MCF 10A (cell line): Measurements from ENCODE around the gene PMEPA1. TPM values are rescaled to one million over a fixed set of nuclear protein-coding genes. Genes with fewer than 3 reads are reported as not detected.

Experiments used
- BruUV-seq: library from RNA; stranded (reverse); fragments of 400-500 nt; replicated peaks from 2 replicates; lab custom pipeline; 2021; lab: Mats Ljungman, UMichigan
- CTCF ChIA-PET: fragments of 300-600 bp; sonication (Branson Sonifier 250); formaldehyde crosslinking; extraction: SDS; loops from one replicate; lab custom pipeline; 2021; ENCODE audit warnings: antibody characterized with exemption, inconsistent platforms; lab: Yijun Ruan, JAX
- POLR2A ChIA-PET: fragments of 300-600, 350-650 bp; sonication (Branson Sonifier 250); formaldehyde crosslinking; extraction: SDS; loops from one replicate; lab custom pipeline; 2020; ENCODE audit warnings: antibody characterized with exemption, inconsistent platforms; lab: Yijun Ruan, JAX
- DNase-seq: peaks from one replicate; pipeline ENCODE4 v3.0.0-alpha.2; 2018; ENCODE audit not compliant: unreplicated experiment
- H3K27ac Mint-ChIP-seq: one replicate; pipeline ENCODE4 v1.8.0; 2022; ENCODE audit warnings: mild to moderate bottlenecking, low read depth, mixed read lengths; ENCODE audit not compliant: unreplicated experiment
- H3K27me3 Mint-ChIP-seq: one replicate; pipeline ENCODE4 v1.8.0; 2022; ENCODE audit warnings: mixed read lengths; ENCODE audit not compliant: insufficient read depth, unreplicated experiment
- H3K36me3 Mint-ChIP-seq: one replicate; pipeline ENCODE4 v1.8.0; 2022; ENCODE audit warnings: mild to moderate bottlenecking, moderate library complexity, mixed read lengths; ENCODE audit not compliant: insufficient read depth, unreplicated experiment
- H3K4me1 Mint-ChIP-seq: one replicate; pipeline ENCODE4 v1.8.0; 2022; ENCODE audit warnings: mixed read lengths; ENCODE audit not compliant: insufficient read depth, unreplicated experiment
- H3K4me3 Mint-ChIP-seq: one replicate; pipeline ENCODE4 v1.8.0; 2022; ENCODE audit warnings: mild to moderate bottlenecking, moderate library complexity, mixed read lengths; ENCODE audit not compliant: unreplicated experiment
- H3K9me3 Mint-ChIP-seq: one replicate; pipeline ENCODE4 v1.8.0; 2022; ENCODE audit warnings: mixed read lengths; ENCODE audit not compliant: unreplicated experiment
- intact Hi-C: fragments of 100-400 bp; cut with micrococcal nuclease; formaldehyde crosslinking; loops from 2 replicates; pipeline ENCODE4 v1.14.1; 2022
- total RNA-seq: library from RNA; stranded (reverse); gene quantifications from 2 replicates; pipeline ENCODE4 v1.2.3, GENCODE V29; 2022
- TF ChIP-seq, protein P1 (sequence below): fragments of 200-600 bp; IDR thresholded peaks from one replicate; pipeline ENCODE4 v1.8.0; 2022; ENCODE audit warnings: antibody characterized with exemption, mild to moderate bottlenecking; ENCODE audit not compliant: unreplicated experiment

PMEPA1 gene
- total RNA-seq, 1 experiment from 2014 or later = 68.5 TPM

DNA sequence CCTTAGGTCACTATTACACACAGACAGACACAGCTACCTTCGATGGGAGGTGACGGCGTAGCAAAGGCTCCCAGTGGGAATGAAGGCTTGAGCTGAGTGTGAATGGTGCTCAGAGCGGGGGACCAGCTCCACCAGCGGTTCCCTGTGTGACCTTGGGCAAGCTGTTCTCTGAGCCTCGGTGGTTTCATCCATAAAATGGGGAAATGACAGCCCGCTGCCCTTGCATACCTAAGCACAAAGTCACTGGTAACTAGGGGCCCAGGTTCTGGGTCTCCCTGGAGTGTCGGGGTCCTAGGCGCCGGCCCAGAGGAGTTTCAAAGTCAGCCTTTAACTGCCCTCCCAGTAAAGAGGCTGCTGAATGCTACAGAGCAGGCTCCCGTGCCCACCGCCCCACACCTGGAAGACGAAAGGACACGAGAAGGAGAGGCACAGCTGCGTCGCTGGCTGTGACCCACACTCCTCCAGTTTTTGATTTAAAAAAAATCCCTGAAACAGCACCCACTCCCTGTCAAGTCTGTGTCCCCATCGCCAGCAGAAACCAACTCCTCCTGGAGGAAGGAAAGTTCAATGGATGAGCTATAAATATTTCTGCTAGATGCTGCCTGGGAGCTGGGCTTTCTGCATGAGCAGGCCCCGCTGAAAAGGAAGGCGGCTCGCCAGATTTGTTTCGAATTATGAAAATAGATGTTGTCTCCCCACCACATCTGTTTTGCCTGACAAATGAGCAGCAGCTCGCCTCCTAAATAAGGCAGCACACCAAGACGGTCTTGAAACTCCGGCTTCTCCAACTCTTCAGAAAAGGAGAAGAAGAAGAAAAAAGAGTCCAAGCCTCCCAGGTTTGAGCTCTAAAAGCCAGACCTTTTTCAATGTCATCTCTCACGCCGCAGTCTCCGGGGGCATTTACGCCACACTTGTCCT is 27.4 kb downstream of the PMEPA1 start:
- H3K4me1 Mint-ChIP-seq = peaks cover 24% of the 10 kb centered on the region
- no peak for DNase-seq
- H3K36me3 Mint-ChIP-seq = peaks cover 4% of the 10 kb centered on the region
- intact Hi-C loops = no loop called here
- no peaks in the 10 kb centered on the region for H3K9me3 Mint-ChIP-seq
- ChIA-PET POLR2A (interaction anchor here (2.3 kb wide), 1 partner anchor 16 kb away, joined by 5 read pairs; no protein-coding TSS in a partner anchor), CTCF (interaction anchor here (0.7 to 2.3 kb wide), 7 partner anchors 13 to 527 kb away, joined by 3 to 8 read pairs (median 4); no protein-coding TSS in a partner anchor)
- H3K27ac Mint-ChIP-seq = peak overlapping the region; percentile 62
- no TSS peak for BruUV-seq
- TF ChIP-seq, protein P1, sequence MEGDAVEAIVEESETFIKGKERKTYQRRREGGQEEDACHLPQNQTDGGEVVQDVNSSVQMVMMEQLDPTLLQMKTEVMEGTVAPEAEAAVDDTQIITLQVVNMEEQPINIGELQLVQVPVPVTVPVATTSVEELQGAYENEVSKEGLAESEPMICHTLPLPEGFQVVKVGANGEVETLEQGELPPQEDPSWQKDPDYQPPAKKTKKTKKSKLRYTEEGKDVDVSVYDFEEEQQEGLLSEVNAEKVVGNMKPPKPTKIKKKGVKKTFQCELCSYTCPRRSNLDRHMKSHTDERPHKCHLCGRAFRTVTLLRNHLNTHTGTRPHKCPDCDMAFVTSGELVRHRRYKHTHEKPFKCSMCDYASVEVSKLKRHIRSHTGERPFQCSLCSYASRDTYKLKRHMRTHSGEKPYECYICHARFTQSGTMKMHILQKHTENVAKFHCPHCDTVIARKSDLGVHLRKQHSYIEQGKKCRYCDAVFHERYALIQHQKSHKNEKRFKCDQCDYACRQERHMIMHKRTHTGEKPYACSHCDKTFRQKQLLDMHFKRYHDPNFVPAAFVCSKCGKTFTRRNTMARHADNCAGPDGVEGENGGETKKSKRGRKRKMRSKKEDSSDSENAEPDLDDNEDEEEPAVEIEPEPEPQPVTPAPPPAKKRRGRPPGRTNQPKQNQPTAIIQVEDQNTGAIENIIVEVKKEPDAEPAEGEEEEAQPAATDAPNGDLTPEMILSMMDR = no peak
- no peaks in the 10 kb centered on the region for H3K27me3 Mint-ChIP-seq
- H3K4me3 Mint-ChIP-seq = no peak overlapping the region

- TF ChIP-seq, protein P1 = no peak
- peak overlapping the region; percentile 62 for H3K27ac Mint-ChIP-seq
Observed at GRCh38 chr20:57680934-57681914, 28.6 kb downstream of the PMEPA1 start.

GRCh38 chr20:57680131-57680716 is 29.6 kb downstream of the PMEPA1 start:
- intact Hi-C loops = no loop called here
- no peaks in the 10 kb centered on the region for H3K9me3 Mint-ChIP-seq
- H3K27me3 Mint-ChIP-seq = no peaks in the 10 kb centered on the region
- peaks cover 16% of the 10 kb centered on the region for H3K4me1 Mint-ChIP-seq
- no peak for DNase-seq
- TF ChIP-seq, protein P1 = no peak
- H3K36me3 Mint-ChIP-seq = no peaks in the 10 kb centered on the region
- H3K4me3 Mint-ChIP-seq = no peak overlapping the region
- BruUV-seq = no TSS peak
- CTCF ChIA-PET = interaction anchor here (0.6 to 1.2 kb wide), 3 partner anchors 13 to 376 kb away, joined by 3 to 5 read pairs (median 3); no protein-coding TSS in a partner anchor
- POLR2A ChIA-PET = interaction anchor here (1.1 to 1.4 kb wide), 2 partner anchors 18 to 311 kb away, joined by 3 to 7 read pairs; no protein-coding TSS in a partner anchor
- no peak overlapping the region for H3K27ac Mint-ChIP-seq

More at GRCh38 chr20:57680934-57681914, 28.6 kb downstream of the PMEPA1 start:
- no peak for DNase-seq
- ChIA-PET CTCF (interaction anchor here (0.7 to 2.3 kb wide), 6 partner anchors 12 to 528 kb away, joined by 3 to 8 read pairs (median 4); no protein-coding TSS in a partner anchor), POLR2A (interaction anchor here (0.6 to 1.1 kb wide), 2 partner anchors 310 to 336 kb away, joined by 3 read pairs; no protein-coding TSS in a partner anchor)
- no peaks in the 10 kb centered on the region for H3K27me3 Mint-ChIP-seq
- H3K9me3 Mint-ChIP-seq = no peaks in the 10 kb centered on the region
- H3K4me1 Mint-ChIP-seq = peaks cover 16% of the 10 kb centered on the region
- intact Hi-C loops = no loop called here
- H3K36me3 Mint-ChIP-seq = no peaks in the 10 kb centered on the region
- BruUV-seq = no TSS peak
- no peak overlapping the region for H3K4me3 Mint-ChIP-seq
